Measurements from ENCODE around the gene SUGCT.

SUGCT gene

GRCh38 chr7:40723829-40724228 is 589.0 kb downstream of the SUGCT start:
- Histone ChIP-seq H3K9me3 (ENCODE audit: insufficient read depth, low read depth, low read length) (no peaks in the 10 kb centered on the region), H3F3A (ENCODE audit: low read depth) (no peaks in the 10 kb centered on the region), H4K20me1 (ENCODE audit: insufficient read depth, low read length, poor library complexity, severe bottlenecking) (no peaks in the 10 kb centered on the region), H3K4me2 (ENCODE audit: low read depth, low read length, poor library complexity, severe bottlenecking) (no peak overlapping the region), H3K4me1 (ENCODE audit: insufficient read depth, low read length, poor library complexity, severe bottlenecking) (no peaks in the 10 kb centered on the region), H3K9me2 (replicated peaks; ENCODE audit: low read depth, low read length) (no peaks in the 10 kb centered on the region), H3K27me3 (ENCODE audit: insufficient read depth, low read length, poor library complexity, severe bottlenecking) (peaks cover 87% of the 10 kb centered on the region), H3K36me3 (ENCODE audit: insufficient read depth, low read length) (no peaks in the 10 kb centered on the region), H3K4me3 (ENCODE audit: low read length, poor library complexity, severe bottlenecking) (no peak overlapping the region), H3K9ac (ENCODE audit: low read depth, low read length, poor library complexity, severe bottlenecking) (no peak overlapping the region), H3K79me2 (ENCODE audit: insufficient read depth, low read length) (no peaks in the 10 kb centered on the region), H2AFZ (ENCODE audit: low read length) (no peak overlapping the region)
- TF ChIP-seq, protein P1, sequence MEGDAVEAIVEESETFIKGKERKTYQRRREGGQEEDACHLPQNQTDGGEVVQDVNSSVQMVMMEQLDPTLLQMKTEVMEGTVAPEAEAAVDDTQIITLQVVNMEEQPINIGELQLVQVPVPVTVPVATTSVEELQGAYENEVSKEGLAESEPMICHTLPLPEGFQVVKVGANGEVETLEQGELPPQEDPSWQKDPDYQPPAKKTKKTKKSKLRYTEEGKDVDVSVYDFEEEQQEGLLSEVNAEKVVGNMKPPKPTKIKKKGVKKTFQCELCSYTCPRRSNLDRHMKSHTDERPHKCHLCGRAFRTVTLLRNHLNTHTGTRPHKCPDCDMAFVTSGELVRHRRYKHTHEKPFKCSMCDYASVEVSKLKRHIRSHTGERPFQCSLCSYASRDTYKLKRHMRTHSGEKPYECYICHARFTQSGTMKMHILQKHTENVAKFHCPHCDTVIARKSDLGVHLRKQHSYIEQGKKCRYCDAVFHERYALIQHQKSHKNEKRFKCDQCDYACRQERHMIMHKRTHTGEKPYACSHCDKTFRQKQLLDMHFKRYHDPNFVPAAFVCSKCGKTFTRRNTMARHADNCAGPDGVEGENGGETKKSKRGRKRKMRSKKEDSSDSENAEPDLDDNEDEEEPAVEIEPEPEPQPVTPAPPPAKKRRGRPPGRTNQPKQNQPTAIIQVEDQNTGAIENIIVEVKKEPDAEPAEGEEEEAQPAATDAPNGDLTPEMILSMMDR (conservative IDR thresholded peaks at IDR 0.05; ENCODE audit: low read length): no peak
- no peak for TF ChIP-seq EZH2phosphoT487 (IDR thresholded peaks at IDR 0.05; ENCODE audit: borderline replicate concordance)

DNA sequence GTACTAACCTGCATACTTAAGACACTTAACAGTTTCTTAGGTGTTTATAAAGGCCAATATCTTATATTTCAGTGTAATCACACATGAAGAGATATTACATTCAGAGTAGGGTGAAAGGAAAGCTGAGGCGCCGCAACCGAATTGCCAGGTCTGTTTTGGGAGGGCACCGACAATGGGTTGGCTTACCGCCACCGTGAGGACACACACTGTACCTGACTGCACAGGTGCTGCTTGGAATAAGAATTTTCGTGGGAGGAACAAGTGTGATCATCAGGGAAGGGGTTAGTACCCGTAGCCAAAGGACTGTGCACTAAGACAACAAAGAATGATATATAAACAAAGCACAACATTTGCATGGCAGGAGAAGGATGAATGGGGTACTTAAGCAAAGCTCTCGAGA is 591.8 kb downstream of the SUGCT start:
- Histone ChIP-seq H3K79me2 (ENCODE audit: insufficient read depth, low read length) (no peaks in the 10 kb centered on the region), H3F3A (ENCODE audit: low read depth) (no peaks in the 10 kb centered on the region), H3K9me3 (ENCODE audit: insufficient read depth, low read depth, low read length) (no peaks in the 10 kb centered on the region), H2AFZ (ENCODE audit: low read length) (no peak overlapping the region), H3K9me2 (replicated peaks; ENCODE audit: low read depth, low read length) (no peaks in the 10 kb centered on the region), H3K9ac (ENCODE audit: low read depth, low read length, poor library complexity, severe bottlenecking) (no peak overlapping the region), H3K27me3 (ENCODE audit: insufficient read depth, low read length, poor library complexity, severe bottlenecking) (peaks cover 88% of the 10 kb centered on the region), H3K36me3 (ENCODE audit: insufficient read depth, low read length) (no peaks in the 10 kb centered on the region), H3K4me3 (ENCODE audit: low read length, poor library complexity, severe bottlenecking) (no peak overlapping the region), H4K20me1 (ENCODE audit: insufficient read depth, low read length, poor library complexity, severe bottlenecking) (no peaks in the 10 kb centered on the region), H3K4me1 (ENCODE audit: insufficient read depth, low read length, poor library complexity, severe bottlenecking) (no peaks in the 10 kb centered on the region), H3K4me2 (ENCODE audit: low read depth, low read length, poor library complexity, severe bottlenecking) (no peak overlapping the region)
- no peak for TF ChIP-seq EZH2phosphoT487 (IDR thresholded peaks at IDR 0.05; ENCODE audit: borderline replicate concordance)
- TF ChIP-seq, protein P1 (conservative IDR thresholded peaks at IDR 0.05; ENCODE audit: low read length): no peak

DNA sequence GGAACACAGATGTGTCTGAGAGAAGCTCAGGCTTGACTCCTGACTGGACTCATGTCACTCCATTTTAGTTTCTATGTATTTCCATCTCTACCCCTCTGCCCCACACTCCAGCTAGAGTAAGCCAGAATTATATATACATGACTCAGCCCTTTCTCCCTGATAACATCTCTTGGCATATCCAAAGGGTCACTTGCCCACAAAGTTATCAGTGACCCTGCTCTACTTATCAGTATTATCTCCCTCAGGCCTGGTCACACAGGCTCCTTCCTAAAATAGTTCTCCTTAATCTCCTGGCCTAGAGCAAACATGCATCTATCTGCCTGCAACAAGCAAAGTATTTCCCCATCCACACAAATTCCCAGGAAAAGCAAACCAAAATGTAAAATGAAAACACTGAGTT is 598.3 kb downstream of the SUGCT start:
- H3K4me1 ChIP-seq (ENCODE audit: insufficient read depth, low read length, poor library complexity, severe bottlenecking): peaks cover 10% of the 10 kb centered on the region
- H3K9me2 ChIP-seq (replicated peaks; ENCODE audit: low read depth, low read length): no peaks in the 10 kb centered on the region
- no peak overlapping the region for H3K9ac ChIP-seq (ENCODE audit: low read depth, low read length, poor library complexity, severe bottlenecking)
- H2AFZ ChIP-seq (ENCODE audit: low read length): no peak overlapping the region
- no peaks in the 10 kb centered on the region for H3K79me2 ChIP-seq (ENCODE audit: insufficient read depth, low read length)
- TF ChIP-seq EZH2phosphoT487 (IDR thresholded peaks at IDR 0.05; ENCODE audit: borderline replicate concordance): no peak
- TF ChIP-seq, protein P1 (conservative IDR thresholded peaks at IDR 0.05; ENCODE audit: low read length): no peak
- peak overlapping the region; percentile 10 for H3K4me2 ChIP-seq (ENCODE audit: low read depth, low read length, poor library complexity, severe bottlenecking)
- no peak overlapping the region for H3K4me3 ChIP-seq (ENCODE audit: low read length, poor library complexity, severe bottlenecking)
- H3K27me3 ChIP-seq (ENCODE audit: insufficient read depth, low read length, poor library complexity, severe bottlenecking): peaks cover 70% of the 10 kb centered on the region
- H3K36me3 ChIP-seq (ENCODE audit: insufficient read depth, low read length): no peaks in the 10 kb centered on the region
- peaks cover 2% of the 10 kb centered on the region; the same call in 1 of the 2 replicates for H3F3A ChIP-seq (ENCODE audit: low read depth)
- no peaks in the 10 kb centered on the region for H4K20me1 ChIP-seq (ENCODE audit: insufficient read depth, low read length, poor library complexity, severe bottlenecking)
- no peaks in the 10 kb centered on the region for H3K9me3 ChIP-seq (ENCODE audit: insufficient read depth, low read depth, low read length)
